GM21619 (cell line): Measurements from ENCODE around the gene EP300.
A peak's percentile ranks its signal among the peaks of the same experiment; 100 is the strongest.
"Not testable (repeated sequence)": the region's sequence is repeated elsewhere in the genome, so short reads cannot be mapped to it uniquely, and the experiment has no call there.

ENCODE experiments used
- ATAC-seq: cut with Tn5 transposase; IDR thresholded peaks from one replicate; pipeline ENCODE4 v1.9.1; 2021; ENCODE audit not compliant: unreplicated experiment

Gene EP300

DNA sequence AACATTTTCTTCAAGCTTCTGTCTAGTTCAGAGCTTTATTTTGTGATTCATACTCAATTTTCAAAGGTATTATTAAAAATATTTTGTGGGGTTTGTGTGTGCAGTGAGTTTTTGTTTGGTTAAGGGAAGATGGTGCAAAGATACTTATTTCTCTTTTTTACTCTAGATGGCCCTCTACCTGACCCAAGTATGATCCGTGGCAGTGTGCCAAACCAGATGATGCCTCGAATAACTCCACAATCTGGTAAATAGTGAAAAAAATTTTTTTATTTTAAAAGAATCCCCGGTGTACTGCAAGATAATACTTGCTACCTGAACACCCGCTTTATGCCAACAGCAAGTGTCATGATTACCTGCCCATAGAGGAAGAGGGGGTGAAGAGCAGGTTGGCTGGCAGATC lies 54.2 kb downstream of the EP300 start:
- ATAC-seq, result no peak

DNA sequence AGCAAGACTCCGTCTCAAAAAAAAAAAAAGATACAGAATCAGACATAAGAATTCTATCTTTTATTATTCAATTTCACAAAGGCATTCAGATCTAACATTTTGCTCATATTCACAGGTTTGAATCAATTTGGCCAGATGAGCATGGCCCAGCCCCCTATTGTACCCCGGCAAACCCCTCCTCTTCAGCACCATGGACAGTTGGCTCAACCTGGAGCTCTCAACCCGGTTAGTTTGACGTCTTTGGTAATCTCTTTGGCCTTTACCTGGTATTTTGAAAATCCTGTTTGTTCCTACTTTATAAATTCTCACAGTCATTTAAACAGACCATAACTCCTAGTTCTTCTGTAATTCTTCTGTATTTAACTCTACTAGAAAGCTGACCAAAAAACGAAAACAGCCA lies 55.3 kb downstream of the EP300 start:
- ATAC-seq, result no peak

DNA sequence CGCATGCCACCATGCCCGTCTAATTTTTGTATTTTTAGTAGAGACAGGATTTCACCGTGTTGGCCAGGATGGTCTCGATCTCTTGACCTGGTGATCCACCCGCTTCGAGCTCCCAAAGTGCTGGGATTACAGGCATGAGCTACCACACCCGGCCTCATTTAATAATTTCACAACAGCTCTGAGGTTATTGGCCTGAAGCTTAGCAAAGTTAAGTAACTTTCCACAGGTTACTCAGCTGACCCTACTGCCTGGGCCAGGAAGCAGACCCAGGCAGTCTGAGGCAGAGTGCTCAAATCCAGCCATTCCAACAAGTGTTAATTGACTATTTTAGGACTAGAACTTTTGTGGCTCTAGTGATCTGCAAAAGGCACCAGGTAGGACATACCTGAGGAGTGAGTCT lies 60.5 kb downstream of the EP300 start:
- ATAC-seq, result no peak

DNA sequence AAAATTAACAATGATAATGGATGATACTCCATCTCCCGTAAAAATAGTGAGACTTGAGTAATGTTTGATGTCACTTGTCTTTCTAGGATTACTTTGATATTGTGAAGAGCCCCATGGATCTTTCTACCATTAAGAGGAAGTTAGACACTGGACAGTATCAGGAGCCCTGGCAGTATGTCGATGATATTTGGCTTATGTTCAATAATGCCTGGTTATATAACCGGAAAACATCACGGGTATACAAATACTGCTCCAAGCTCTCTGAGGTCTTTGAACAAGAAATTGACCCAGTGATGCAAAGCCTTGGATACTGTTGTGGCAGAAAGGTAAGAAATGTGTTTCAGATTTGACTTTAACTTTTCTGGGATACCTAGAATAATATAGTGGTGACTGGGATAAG lies 64.7 kb downstream of the EP300 start:
- no peak for ATAC-seq

DNA sequence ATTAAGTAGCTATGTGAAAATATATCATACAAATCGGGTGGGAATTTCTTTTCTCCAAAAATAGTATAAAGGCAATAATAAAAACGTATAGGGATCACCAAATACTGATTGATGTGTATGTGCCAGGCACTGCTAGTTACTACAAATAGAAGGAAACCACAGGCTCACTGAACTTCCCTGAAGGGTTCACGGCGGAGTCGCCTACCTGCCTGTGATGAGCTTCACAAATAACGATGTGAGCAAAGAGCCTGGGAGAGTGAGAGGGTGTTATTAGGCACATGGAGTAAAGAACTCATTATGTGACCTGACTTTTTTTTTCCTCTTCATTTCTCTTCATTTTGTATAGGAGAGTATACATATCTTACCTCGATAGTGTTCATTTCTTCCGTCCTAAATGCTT lies 76.8 kb downstream of the EP300 start:
- no peak for ATAC-seq

DNA sequence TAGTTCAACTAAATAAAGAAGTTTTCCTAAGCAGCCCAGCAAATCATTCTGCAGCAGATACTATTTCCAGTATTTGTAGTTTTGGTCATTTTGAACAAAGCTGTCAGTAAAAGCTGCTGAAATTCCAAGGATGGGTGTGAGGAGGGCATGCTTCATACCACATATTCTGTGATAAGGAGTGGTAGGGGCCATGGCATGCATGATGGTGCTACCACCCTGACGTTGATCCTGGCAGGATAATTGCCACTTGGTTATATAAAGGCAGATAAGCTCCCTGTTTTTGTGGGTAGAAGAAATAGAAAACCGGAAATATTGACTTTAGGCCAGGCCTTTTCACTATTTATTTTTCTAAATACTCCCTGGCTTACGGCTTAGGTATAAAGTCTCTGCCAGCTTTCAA lies 79.6 kb downstream of the EP300 start:
- ATAC-seq, result no peak

DNA sequence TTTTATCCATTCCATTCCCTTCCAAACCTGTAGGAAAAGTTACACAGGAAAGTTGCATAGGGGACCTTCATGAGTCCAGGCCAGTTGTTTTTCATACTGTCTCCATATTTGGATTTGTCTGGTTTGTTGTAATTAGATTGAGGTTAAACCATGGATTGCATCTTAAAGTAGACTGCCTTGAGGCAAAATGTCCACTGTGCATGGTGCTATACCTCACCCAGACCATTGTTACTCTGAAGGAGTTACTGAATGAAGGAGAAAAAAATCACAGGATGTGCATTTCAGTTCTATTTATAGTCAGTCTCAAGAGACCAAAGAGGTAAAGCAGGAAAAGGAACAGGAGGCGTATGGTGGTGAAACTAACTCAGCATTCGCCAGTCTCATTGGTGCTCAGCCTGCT lies 83.2 kb downstream of the EP300 start:
- no peak for ATAC-seq

DNA sequence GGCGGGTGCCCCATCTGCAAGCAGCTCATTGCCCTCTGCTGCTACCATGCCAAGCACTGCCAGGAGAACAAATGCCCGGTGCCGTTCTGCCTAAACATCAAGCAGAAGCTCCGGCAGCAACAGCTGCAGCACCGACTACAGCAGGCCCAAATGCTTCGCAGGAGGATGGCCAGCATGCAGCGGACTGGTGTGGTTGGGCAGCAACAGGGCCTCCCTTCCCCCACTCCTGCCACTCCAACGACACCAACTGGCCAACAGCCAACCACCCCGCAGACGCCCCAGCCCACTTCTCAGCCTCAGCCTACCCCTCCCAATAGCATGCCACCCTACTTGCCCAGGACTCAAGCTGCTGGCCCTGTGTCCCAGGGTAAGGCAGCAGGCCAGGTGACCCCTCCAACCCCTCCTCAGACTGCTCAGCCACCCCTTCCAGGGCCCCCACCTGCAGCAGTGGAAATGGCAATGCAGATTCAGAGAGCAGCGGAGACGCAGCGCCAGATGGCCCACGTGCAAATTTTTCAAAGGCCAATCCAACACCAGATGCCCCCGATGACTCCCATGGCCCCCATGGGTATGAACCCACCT lies 84.7 kb downstream of the EP300 start:
- ATAC-seq, result no peak

DNA sequence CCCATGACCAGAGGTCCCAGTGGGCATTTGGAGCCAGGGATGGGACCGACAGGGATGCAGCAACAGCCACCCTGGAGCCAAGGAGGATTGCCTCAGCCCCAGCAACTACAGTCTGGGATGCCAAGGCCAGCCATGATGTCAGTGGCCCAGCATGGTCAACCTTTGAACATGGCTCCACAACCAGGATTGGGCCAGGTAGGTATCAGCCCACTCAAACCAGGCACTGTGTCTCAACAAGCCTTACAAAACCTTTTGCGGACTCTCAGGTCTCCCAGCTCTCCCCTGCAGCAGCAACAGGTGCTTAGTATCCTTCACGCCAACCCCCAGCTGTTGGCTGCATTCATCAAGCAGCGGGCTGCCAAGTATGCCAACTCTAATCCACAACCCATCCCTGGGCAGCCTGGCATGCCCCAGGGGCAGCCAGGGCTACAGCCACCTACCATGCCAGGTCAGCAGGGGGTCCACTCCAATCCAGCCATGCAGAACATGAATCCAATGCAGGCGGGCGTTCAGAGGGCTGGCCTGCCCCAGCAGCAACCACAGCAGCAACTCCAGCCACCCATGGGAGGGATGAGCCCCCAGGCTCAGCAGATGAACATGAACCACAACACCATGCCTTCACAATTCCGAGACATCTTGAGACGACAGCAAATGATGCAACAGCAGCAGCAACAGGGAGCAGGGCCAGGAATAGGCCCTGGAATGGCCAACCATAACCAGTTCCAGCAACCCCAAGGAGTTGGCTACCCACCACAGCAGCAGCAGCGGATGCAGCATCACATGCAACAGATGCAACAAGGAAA lies 85.4 kb downstream of the EP300 start:
- ATAC-seq, result no peak

DNA sequence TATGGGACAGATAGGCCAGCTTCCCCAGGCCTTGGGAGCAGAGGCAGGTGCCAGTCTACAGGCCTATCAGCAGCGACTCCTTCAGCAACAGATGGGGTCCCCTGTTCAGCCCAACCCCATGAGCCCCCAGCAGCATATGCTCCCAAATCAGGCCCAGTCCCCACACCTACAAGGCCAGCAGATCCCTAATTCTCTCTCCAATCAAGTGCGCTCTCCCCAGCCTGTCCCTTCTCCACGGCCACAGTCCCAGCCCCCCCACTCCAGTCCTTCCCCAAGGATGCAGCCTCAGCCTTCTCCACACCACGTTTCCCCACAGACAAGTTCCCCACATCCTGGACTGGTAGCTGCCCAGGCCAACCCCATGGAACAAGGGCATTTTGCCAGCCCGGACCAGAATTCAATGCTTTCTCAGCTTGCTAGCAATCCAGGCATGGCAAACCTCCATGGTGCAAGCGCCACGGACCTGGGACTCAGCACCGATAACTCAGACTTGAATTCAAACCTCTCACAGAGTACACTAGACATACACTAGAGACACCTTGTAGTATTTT lies 86.1 kb downstream of the EP300 start:
- no peak for ATAC-seq

DNA sequence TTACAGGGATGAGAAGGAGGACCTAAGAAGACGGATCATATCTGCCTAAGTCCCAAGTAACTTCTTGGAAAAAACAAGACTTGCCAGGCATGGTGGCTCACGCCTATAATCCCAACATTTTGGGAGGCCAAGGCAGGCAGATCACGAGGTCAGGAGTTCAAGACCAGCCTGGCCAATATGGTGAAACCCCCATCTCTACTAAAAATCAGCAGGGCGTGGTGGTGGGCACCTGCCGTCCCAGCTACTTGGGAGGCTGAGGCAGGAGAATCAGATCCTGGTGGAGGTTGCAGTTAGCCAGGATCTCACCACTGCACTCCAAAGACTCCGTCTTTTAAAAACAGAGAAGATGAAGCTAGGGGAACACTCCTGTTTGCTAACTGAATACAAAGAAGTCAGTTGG lies 88.0 kb downstream of the EP300 start:
- not testable (repeated sequence) for ATAC-seq

DNA sequence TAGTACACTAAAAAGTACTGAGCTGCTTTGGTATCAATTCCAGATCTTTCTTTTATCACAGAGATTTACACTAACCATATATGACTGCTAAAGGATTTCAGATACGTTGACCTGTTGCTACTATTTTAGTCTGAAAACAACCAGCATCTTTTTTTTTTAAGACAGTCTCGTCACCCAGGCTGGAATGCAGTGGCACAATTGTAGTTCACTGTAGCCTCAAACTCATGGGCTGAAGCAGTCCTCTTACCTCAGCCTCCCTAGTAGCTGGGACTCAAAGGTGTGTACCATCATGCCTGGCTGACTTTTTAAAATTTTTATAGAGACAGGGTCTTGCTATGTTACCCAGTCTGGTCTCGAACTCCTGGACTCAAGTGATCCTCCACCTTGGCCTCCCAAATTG lies 88.5 kb downstream of the EP300 start:
- ATAC-seq, result no peak

DNA sequence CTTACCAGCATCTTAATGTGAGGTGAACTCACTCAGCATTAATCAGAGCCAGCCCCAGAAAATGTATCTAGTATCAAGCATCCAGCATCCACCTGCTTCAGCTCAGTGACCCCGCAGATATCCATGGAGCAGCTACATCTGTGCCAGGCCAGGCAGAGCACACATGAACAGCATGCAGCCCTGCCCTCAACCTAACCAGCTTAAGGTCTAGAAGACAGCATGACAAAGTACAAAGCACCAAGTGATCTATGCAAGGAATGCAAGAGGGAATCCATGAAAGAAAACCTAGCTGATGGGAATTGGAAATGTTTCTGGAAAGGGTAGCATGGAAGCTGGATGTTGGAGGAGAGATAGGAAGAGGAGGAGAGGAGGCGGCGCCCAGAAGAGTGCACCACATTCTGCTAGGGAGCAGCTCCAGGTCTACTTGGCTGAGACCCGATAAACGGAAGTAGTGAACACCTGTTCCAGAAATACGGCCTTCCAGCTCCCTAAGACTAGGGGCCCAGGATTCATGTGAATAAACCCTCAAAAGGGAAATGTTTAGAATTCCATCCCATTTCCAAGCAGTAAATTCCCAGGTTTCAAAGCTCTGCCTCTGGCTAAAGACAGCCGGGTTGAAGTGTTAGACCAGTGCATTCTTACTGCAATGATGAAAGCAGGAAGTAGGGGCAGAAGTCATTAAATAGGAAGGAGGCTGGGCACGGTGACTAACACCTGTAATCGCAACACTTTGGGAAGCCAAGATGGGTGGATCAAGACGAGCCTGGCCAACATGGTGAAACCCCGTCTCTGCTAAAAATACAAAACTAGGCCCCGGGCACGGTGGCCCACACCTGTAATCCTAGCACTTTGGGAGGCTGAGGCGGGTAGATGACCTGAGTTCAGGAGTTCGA lies 89.2 kb downstream of the EP300 start:
- no peak for ATAC-seq

DNA sequence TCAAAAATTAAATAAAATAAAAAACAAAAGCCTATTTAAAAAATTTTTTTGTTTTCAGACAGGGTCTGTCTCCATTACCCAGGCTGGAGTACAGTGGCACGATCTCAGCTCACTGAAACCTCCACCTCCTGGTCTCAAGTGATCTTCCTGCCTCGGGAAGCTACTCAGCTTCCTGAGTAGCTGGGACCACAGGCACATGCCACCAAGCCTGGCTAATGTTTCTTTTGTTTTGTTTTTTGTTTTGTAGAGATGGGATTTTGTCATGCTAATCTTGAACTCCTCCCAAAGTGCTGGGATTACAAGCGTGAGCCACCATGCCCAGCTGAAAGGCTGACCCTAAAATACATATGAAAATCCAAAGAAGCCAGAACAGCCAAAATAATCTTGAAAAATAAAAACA lies 92.3 kb downstream of the EP300 start:
- no peak for ATAC-seq

DNA sequence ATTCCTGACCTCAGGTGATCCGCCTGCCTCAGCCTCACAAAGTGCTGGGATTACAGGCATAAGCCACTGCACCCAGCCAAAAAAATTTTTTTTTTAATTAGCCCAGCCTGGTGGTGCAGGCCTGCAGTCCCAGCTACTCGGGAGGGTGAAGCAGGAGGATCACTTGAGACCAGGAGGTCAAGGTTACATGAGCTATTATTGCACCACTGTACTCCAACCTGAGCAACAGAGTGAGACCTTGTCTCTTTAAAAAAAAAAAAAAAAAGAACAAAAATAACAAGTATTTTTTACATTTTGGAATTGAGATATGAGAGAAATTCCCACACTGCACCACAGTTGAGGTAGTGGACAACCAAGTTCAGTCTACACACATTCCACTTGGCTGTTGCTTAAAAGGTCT lies 99.1 kb downstream of the EP300 start:
- no peak for ATAC-seq

DNA sequence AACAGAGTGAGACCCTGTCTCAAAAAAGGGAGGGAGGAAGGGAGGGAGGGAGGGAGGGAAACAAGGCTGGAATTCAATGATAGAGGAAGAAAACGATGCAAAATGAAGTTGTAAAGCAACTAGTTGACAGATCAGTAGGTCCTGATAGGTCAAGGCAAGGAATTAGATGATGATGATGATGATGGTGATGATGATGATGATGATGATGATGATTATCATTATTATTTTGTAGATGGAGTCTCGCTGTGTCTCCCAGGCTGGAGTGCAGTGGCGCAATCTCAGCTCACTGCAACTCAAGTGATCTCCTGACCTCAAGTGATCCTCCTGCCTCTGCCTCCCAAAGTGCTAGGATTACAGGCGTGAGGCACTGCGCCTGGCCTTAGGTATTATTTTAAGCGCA lies 101.4 kb downstream of the EP300 start:
- no peak for ATAC-seq

DNA sequence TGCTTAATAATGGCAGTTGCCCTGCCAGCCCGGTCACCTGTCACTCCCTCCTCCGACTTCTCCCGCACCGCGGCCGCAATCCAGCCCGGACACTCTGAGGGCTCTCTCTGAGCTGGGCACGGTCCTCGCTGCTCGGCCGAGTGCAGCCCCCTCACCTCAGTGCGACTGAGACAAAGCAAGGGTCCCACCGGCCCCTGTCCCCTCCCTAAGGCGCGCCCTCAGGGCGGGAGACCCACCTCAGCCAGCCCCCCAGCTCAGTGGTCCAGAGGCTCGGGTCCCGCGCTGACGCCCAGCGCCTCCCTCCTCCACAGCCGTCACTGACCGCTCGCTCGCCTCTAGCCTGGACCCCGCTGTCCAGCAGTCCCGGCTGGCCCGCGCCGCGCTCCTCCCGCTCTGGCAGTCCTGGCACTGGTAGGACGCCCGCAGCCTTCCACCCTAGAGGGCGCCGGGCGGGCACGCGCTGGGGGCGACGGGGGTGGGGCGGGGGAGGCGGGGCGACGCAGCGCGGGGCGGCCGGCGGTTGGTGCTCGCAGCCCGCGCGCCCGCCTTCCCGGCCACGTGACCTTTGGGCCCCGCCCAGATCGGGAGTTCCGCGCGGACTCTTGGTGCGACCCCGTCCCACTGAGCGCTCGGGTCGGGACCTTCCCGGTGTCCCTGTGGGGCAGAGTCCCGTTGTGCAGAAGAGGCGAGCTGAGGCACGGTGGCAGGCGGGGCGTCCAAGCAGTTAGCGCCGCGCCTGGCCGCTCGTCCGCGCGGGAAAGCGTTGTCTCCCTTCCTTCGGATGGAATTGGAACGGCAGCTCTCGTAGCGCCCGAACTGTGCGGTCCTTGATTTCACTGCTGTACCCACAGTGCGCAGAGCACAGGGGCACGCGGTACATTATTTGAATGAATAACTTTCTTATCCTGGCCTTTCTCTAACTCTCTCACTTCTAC lies 104.9 kb downstream of the EP300 start:
- peak; percentile 78 for ATAC-seq

DNA sequence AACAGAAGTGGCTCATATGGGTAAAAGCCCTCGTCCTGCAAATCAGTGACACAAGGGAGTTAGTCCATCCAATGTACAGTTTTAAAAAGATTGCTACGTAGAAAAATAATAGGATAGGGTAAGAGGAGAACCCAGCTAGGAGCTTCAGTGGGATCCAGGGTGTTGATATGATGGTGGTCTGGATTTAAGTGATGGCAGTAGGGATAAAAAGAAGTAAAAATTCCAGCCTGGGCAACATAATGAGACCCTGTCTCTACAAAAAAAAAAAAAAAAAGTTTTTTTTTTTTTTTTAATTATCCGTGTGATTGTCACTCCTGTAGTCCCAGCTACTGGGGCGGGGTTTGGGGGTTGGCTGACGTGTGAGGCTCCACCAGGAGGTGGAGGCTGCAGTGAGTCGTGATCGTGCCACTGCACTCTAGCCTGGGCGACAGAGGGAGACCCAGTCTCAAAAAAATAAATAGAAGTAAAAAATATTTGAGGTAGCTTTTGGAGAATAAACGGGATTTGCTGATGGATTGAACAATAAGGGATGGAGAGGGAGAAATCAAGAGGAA lies 105.7 kb downstream of the EP300 start:
- no peak for ATAC-seq

DNA sequence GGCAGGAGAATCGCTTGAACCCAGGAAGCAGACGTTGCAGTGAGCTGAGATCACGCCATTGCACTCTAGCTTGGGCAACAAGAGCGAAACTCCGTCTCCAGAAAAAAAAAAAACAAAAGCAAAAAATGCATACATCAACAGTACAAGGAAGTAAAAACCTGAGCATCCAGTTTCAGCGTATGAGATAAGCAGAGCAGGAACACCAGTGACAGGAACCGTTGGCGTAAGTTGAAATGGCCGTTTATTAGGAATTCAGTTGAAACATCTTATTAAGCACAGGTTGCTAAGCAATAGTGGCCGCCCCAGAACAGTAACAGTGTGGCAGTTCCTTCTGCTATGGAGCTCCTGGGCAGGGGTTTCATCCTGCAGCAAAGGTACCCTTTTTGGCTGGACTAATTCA lies 108.7 kb downstream of the EP300 start:
- no peak for ATAC-seq

DNA sequence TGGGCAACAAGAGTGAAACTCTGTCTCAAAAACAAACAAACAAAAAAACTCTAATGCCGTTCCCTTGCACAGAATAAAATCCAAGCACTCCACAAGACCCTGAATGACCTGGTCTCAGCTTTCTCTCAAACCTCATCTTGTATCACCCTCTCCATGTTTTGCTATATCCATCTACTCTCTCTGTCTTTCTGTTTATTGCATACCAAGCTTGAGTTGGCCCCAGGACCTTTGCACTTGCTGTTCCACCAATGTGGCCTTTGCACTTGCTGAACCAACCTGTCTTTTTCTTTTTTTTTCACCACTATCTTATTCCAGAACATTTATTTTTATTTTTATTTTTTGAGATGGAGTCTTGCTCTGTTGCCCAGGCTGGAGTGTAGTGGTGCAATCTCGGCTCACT lies 110.7 kb downstream of the EP300 start:
- no peak for ATAC-seq
